H1 (cell line): ENCODE measurements around the gene GAB2. TPM values are rescaled to one million over a fixed set of nuclear protein-coding genes. Genes with fewer than 3 reads are reported as not detected.

Experiments
- CTCF ChIA-PET: fragments of 300-600 bp; sonication (Branson Sonifier 250); formaldehyde crosslinking; loops from one replicate; lab custom pipeline; 2021; ENCODE audit not compliant: partially characterized antibody; lab: Charles Lee
- POLR2A ChIA-PET: fragments of 300-600 bp; sonication (Branson Sonifier 250); formaldehyde crosslinking; loops from one replicate; lab custom pipeline; 2021; ENCODE audit warnings: inconsistent platforms; ENCODE audit not compliant: partially characterized antibody; lab: Charles Lee
- DNase-seq, 2 experiments: peaks; one replicate each; pipeline versions ENCODE4 v3.0.0 to v3.0.0-alpha.2; 2010 to 2022; ENCODE audit warnings: low spot score in 2 of 2, low read depth in 1 of 2, mixed read lengths in 1 of 2
- FAIRE-seq: peaks from 2 replicates; lab custom pipeline; 2011; peaks lifted over from hg19 to GRCh38; lab: Jason Lieb, UNC
- H2AFZ ChIP-seq: 2 replicates; pipeline ENCODE4 v1.8.1; 2012; ENCODE audit warnings: low read length, inconsistent platforms
- H2AK5ac ChIP-seq: 2 replicates; pipeline ENCODE4 v1.6.1; 2013; ENCODE audit warnings: low read depth, low read length
- H2BK120ac ChIP-seq: replicated peaks from 2 replicates; pipeline ENCODE3; 2013; ENCODE audit warnings: low read depth, low read length, inconsistent platforms
- H2BK12ac ChIP-seq: 2 replicates; pipeline ENCODE4 v1.6.1; 2013; ENCODE audit warnings: low read depth, low read length
- H2BK15ac ChIP-seq: 2 replicates; pipeline ENCODE4 v1.6.1; 2013; ENCODE audit warnings: low read length
- H2BK20ac ChIP-seq: 2 replicates; pipeline ENCODE4 v1.6.1; 2013; ENCODE audit warnings: low read length
- H2BK5ac ChIP-seq: 2 replicates; pipeline ENCODE4 v1.6.1; 2013; ENCODE audit warnings: low read depth, low read length
- H3K14ac ChIP-seq: 2 replicates; pipeline ENCODE4 v1.6.1; 2013; ENCODE audit warnings: inconsistent platforms; ENCODE audit not compliant: insufficient read length
- H3K18ac ChIP-seq: 2 replicates; pipeline ENCODE4 v1.6.1; 2013; ENCODE audit warnings: low read length; ENCODE audit errors: extremely low read depth
- H3K23ac ChIP-seq: 2 replicates; pipeline ENCODE4 v1.6.1; 2013; ENCODE audit warnings: inconsistent platforms; ENCODE audit not compliant: insufficient read length
- H3K23me2 ChIP-seq: 2 replicates; pipeline ENCODE4 v1.6.1; 2013; ENCODE audit warnings: low read depth, low read length
- H3K27ac ChIP-seq: 2 replicates; pipeline ENCODE4 v1.6.1; 2011; ENCODE audit warnings: low read depth, low read length, inconsistent platforms
- H3K27me3 ChIP-seq, 4 experiments: replicated peaks in 1 of 4; 1 replicate in 1 of 4; 2 replicates in 3 of 4; pipeline versions ENCODE4 v1.6.1 to v1.8.1; 2011 to 2013; ENCODE audit warnings: low read length in 3 of 4, mild to moderate bottlenecking in 3 of 4, inconsistent platforms in 2 of 4, mixed read lengths in 2 of 4, moderate library complexity in 1 of 4; ENCODE audit not compliant: control insufficient read depth in 3 of 4, insufficient read depth in 3 of 4; ENCODE audit errors: extremely low read depth in 1 of 4
- H3K36me3 ChIP-seq, 4 experiments: 2 replicates each; pipeline versions ENCODE4 v1.6.1 to v1.8.1; 2011 to 2013; ENCODE audit warnings: mild to moderate bottlenecking in 4 of 4, low read length in 3 of 4, moderate library complexity in 2 of 4, control low read depth in 1 of 4, inconsistent platforms in 1 of 4; ENCODE audit not compliant: insufficient read depth in 4 of 4, control insufficient read depth in 2 of 4
- H3K4ac ChIP-seq: replicated peaks from 2 replicates; pipeline ENCODE3; 2013; ENCODE audit warnings: low read length, low read depth, mixed read lengths, inconsistent platforms; ENCODE audit not compliant: insufficient read length
- H3K4me1 ChIP-seq, 4 experiments: replicated peaks in 1 of 4; 1 replicate in 1 of 4; 2 replicates in 3 of 4; pipeline versions ENCODE4 v1.6.1 to v1.8.1; 2011 to 2013; ENCODE audit warnings: low read length in 3 of 4, inconsistent platforms in 2 of 4, mixed read lengths in 1 of 4; ENCODE audit not compliant: insufficient read depth in 4 of 4, control insufficient read depth in 3 of 4
- H3K4me2 ChIP-seq, 2 experiments: 2 replicates each; pipeline versions ENCODE4 v1.6.1 to v1.8.1; 2011 to 2013; ENCODE audit warnings: low read depth in 2 of 2, low read length in 2 of 2, control low read depth in 1 of 2, inconsistent platforms in 1 of 2, mild to moderate bottlenecking in 1 of 2; ENCODE audit not compliant: insufficient read depth in 1 of 2
- H3K4me3 ChIP-seq, 4 experiments: fragments of 200-600, 300-600 bp in 1 of 4; sonication (generic), shearing (Covaris generic), sonication (Bioruptor Twin) in 1 of 4; 2 replicates each; pipeline versions ENCODE4 v1.5.1 to v1.8.1; 2011 to 2016; ENCODE audit warnings: low read length in 4 of 4, low read depth in 3 of 4, control low read depth in 2 of 4, inconsistent platforms in 2 of 4, mild to moderate bottlenecking in 2 of 4, mixed read lengths in 1 of 4, moderate library complexity in 1 of 4; ENCODE audit not compliant: insufficient read depth in 2 of 4; ENCODE audit errors: extremely low read depth in 1 of 4
- H3K56ac ChIP-seq: replicated peaks from 2 replicates; pipeline ENCODE3; 2013; ENCODE audit warnings: low read depth, mild to moderate bottlenecking, mixed read lengths, low read length, inconsistent platforms; ENCODE audit not compliant: insufficient read length
- H3K79me1 ChIP-seq: 2 replicates; pipeline ENCODE4 v1.6.1; 2013; ENCODE audit warnings: low read depth, low read length, control low read depth
- H3K79me2 ChIP-seq, 2 experiments: 2 replicates each; pipeline versions ENCODE4 v1.6.1 to v1.8.1; 2012 to 2013; ENCODE audit warnings: low read length in 2 of 2, mild to moderate bottlenecking in 2 of 2, inconsistent platforms in 1 of 2; ENCODE audit not compliant: insufficient read depth in 2 of 2, control insufficient read depth in 1 of 2
- H3K9ac ChIP-seq, 4 experiments: replicated peaks in 1 of 4; 1 replicate in 1 of 4; 2 replicates in 3 of 4; pipeline versions ENCODE4 v1.6.1 to v1.8.1; 2011 to 2013; ENCODE audit warnings: low read depth in 3 of 4, low read length in 3 of 4, control low read depth in 2 of 4, mild to moderate bottlenecking in 2 of 4, moderate library complexity in 2 of 4, inconsistent platforms in 1 of 4; ENCODE audit errors: extremely low read depth in 1 of 4
- H3K9me3 ChIP-seq, 2 experiments: 2 replicates each; pipeline versions ENCODE4 v1.6.1 to v1.8.1; 2012 to 2013; ENCODE audit warnings: mild to moderate bottlenecking in 2 of 2, moderate library complexity in 2 of 2, control low read depth in 1 of 2, inconsistent platforms in 1 of 2, low read depth in 1 of 2, low read length in 1 of 2, mixed read lengths in 1 of 2; ENCODE audit not compliant: insufficient read depth in 2 of 2
- H4K20me1 ChIP-seq, 2 experiments: replicated peaks in 1 of 2; 2 replicates each; pipeline versions ENCODE3 to v1.8.1; 2011 to 2013; ENCODE audit warnings: inconsistent platforms in 2 of 2, low read length in 2 of 2, mild to moderate bottlenecking in 1 of 2; ENCODE audit not compliant: insufficient read depth in 2 of 2, control insufficient read depth in 1 of 2
- H4K5ac ChIP-seq: 2 replicates; pipeline ENCODE4 v1.6.1; 2013; ENCODE audit warnings: low read length, low read depth, mixed read lengths, inconsistent platforms; ENCODE audit not compliant: insufficient read length
- H4K8ac ChIP-seq: 2 replicates; pipeline ENCODE4 v1.8.0; 2013; ENCODE audit warnings: mild to moderate bottlenecking, moderate library complexity, low read length, inconsistent platforms; ENCODE audit not compliant: insufficient read depth; ENCODE audit errors: extremely low read depth
- H4K91ac ChIP-seq: replicated peaks from 2 replicates; pipeline ENCODE3; 2013; ENCODE audit warnings: low read length, mixed read lengths, inconsistent platforms; ENCODE audit not compliant: insufficient read length
- BCL11A ChIP-seq, 2 experiments: IDR thresholded peaks; one replicate each; pipeline ENCODE4 v1.6.1; 2011; ENCODE audit warnings: low read depth in 2 of 2, low read length in 2 of 2, mild to moderate bottlenecking in 2 of 2
- BRCA1 ChIP-seq: IDR thresholded peaks from 2 replicates; pipeline ENCODE4 v1.6.1; 2012; ENCODE audit warnings: low read depth, low read length, improper control_type of control experiment
- CHD2 ChIP-seq: IDR thresholded peaks from 2 replicates; pipeline ENCODE4 v1.6.1; 2012; ENCODE audit warnings: low read length, improper control_type of control experiment
- FOSL1 ChIP-seq: IDR thresholded peaks from 2 replicates; pipeline ENCODE4 v1.6.1; 2011; ENCODE audit warnings: mild to moderate bottlenecking, low read depth, low read length, moderate library complexity; ENCODE audit not compliant: insufficient read depth
- GABPA ChIP-seq: IDR thresholded peaks from 2 replicates; pipeline ENCODE4 v1.6.1; 2011; ENCODE audit warnings: mild to moderate bottlenecking, low read length, moderate library complexity, borderline replicate concordance; ENCODE audit not compliant: insufficient read depth
- KDM5A ChIP-seq: fragments of 200-600 bp; IDR thresholded peaks from 2 replicates; pipeline ENCODE4 v1.7.1; 2012; ENCODE audit warnings: mild to moderate bottlenecking, low read length, inconsistent platforms, mixed read lengths
- NANOG ChIP-seq: IDR thresholded peaks from 2 replicates; pipeline ENCODE4 v1.6.1; 2011; ENCODE audit warnings: low read length, low read depth, mild to moderate bottlenecking, inconsistent platforms; ENCODE audit not compliant: insufficient read depth, poor library complexity, severe bottlenecking
- SIN3A ChIP-seq, 2 experiments: IDR thresholded peaks in 1 of 2; conservative IDR thresholded peaks in 1 of 2; 2 replicates each; pipeline ENCODE4 v1.6.1; 2011 to 2012; ENCODE audit warnings: low read length in 2 of 2, improper control_type of control experiment in 1 of 2, low read depth in 1 of 2, mild to moderate bottlenecking in 1 of 2
- SRF ChIP-seq: IDR thresholded peaks from 2 replicates; pipeline ENCODE4 v1.6.1; 2011; ENCODE audit warnings: mild to moderate bottlenecking, low read depth, low read length, moderate library complexity
- TAF1 ChIP-seq: IDR thresholded peaks from 2 replicates; pipeline ENCODE4 v1.6.1; 2011; ENCODE audit warnings: mild to moderate bottlenecking, low read depth, low read length
- TAF7 ChIP-seq: optimal IDR thresholded peaks from 2 replicates; pipeline ENCODE3; 2011; ENCODE audit warnings: low read depth, mild to moderate bottlenecking, inconsistent platforms, low read length, moderate library complexity, borderline replicate concordance
- TBP ChIP-seq: IDR thresholded peaks from 2 replicates; pipeline ENCODE4 v1.6.1; 2011; ENCODE audit warnings: low read depth, low read length, improper control_type of control experiment
- YY1 ChIP-seq: IDR thresholded peaks from 2 replicates; pipeline ENCODE4 v1.6.1; 2011; ENCODE audit warnings: low read depth, mild to moderate bottlenecking, low read length
- WGBS, 2 experiments: shearing (Covaris generic) in 1 of 2; methylation state at CpG; one replicate each; pipeline versions ENCODE4 v1.1.6 to v1.1.7; 2013 to 2015; ENCODE audit warnings: low lambda C conversion rate in 2 of 2, mixed read lengths in 2 of 2, inconsistent platforms in 1 of 2, low coverage in 1 of 2, missing lambda C conversion rate in 1 of 2; ENCODE audit not compliant: insufficient replicate concordance in 2 of 2, insufficient coverage in 1 of 2, insufficient read length in 1 of 2; ENCODE audit errors: extremely low coverage in 1 of 2, missing lambda C conversion rate in 1 of 2; 5-methylcytosine and 5-hydroxymethylcytosine counted together
- polyA plus RNA-seq, 7 experiments: library from polyadenylated mRNA; depleted of rRNA in 3 of 7; stranded (reverse) in 5 of 7; unstranded in 2 of 7; fragments of >200 nt in 5 of 7; fragments of 200-250 nt in 2 of 7; gene quantifications; 1 replicate in 5 of 7; 2 replicates in 1 of 7; 4 replicates in 1 of 7; pipeline versions ENCODE4 v1.2.1 to v1.2.3, GENCODE V29; 2011 to 2013; ENCODE audit warnings: missing spikeins in 2 of 7, mixed read lengths in 2 of 7
- total RNA-seq: library from RNA; stranded (reverse); fragmentation: NEBNext Ultra II Directional; extraction: Animal tissue kit (Norgen Biotek cat#: 25700); gene quantifications from 2 replicates; pipeline ENCODE4 v1.2.1, GENCODE V29; 2021

GAB2 gene
- total and polyA plus RNA-seq, 2 of the 8 experiments (the other 6 are each of a cell fraction or from before 2014, with no cell fraction given), result 6.3 to 14.0 TPM

- Histone ChIP-seq H3K79me1 (no peaks in the 10 kb centered on the region), H3K56ac (no peak overlapping the region), H4K20me1 (no peaks in the 10 kb centered on the region), H3K23me2 (no peaks in the 10 kb centered on the region; the same call in 1 of the 2 replicates), H4K5ac (no peak overlapping the region), H2AFZ (no peak overlapping the region), H2BK15ac (no peak overlapping the region), H3K9ac (peak overlapping the region in 1 of 4 experiments; percentile 7; a peak in 1 of 7 replicates), H2BK20ac (no peak overlapping the region), H4K91ac (no peak overlapping the region), H3K4me3 (no peak overlapping the region), H3K18ac (no peak overlapping the region), H3K4ac (no peak overlapping the region), H3K23ac (no peak overlapping the region), H2AK5ac (peak overlapping the region; percentile 54; the same call in 1 of the 2 replicates), H3K27me3 (no peaks in the 10 kb centered on the region), H4K8ac (no peak overlapping the region), H3K4me2 (no peak overlapping the region), H3K9me3 (no peaks in the 10 kb centered on the region), H3K4me1 (peaks cover 0 to 3% (median 1%) of the 10 kb centered on the region in 4 experiments; a peak in 3 of 7 replicates), H3K79me2 (no peaks in the 10 kb centered on the region), H3K27ac (no peak overlapping the region), H3K14ac (no peak overlapping the region), H2BK12ac (no peak overlapping the region), H3K36me3 (no peaks in the 10 kb centered on the region), H2BK120ac (no peak overlapping the region), H2BK5ac (no peak overlapping the region)
- POLR2A ChIA-PET, result interaction anchor here (1.8 kb wide), 1 partner anchor 46 kb away, joined by 3 read pairs; no protein-coding TSS in a partner anchor
- FAIRE-seq (no peak), DNase-seq (no peak)
- CTCF ChIA-PET, result interaction anchor here (1.3 to 1.7 kb wide), 2 partner anchors 16 to 19 kb away, joined by 3 to 4 read pairs; no protein-coding TSS in a partner anchor
- 83% methylated on average over 5 of the region's 5 CpGs; no CpG with 5 or more reads in 1 of the 2 experiments for WGBS, 2 experiments
- TF ChIP-seq BCL11A (IDR thresholded peaks at IDR 0.05; ENCODE audit: low read depth in 2 of 2, low read length in 2 of 2) (no peak), SRF (no peak), NANOG (no peak), TBP (no peak), TAF7 (no peak), CHD2 (no peak), BRCA1 (no peak), FOSL1 (no peak), TAF1 (no peak), YY1 (no peak), GABPA (no peak), KDM5A (no peak), SIN3A (conservative IDR thresholded peaks at IDR 0.05 in 1 of 2, IDR thresholded peaks at IDR 0.05 in 1 of 2; ENCODE audit: low read depth in 1 of 2, low read length in 2 of 2) (no peak)
Observed at GRCh38 chr11:78371221-78371891, 46.3 kb downstream of the GAB2 start.
